Measurements from ENCODE around the gene GNL2.
"Not testable (repeated sequence)": the region's sequence is repeated elsewhere in the genome, so short reads cannot be mapped to it uniquely, and the experiment has no call there.

The GNL2 gene

DNA sequence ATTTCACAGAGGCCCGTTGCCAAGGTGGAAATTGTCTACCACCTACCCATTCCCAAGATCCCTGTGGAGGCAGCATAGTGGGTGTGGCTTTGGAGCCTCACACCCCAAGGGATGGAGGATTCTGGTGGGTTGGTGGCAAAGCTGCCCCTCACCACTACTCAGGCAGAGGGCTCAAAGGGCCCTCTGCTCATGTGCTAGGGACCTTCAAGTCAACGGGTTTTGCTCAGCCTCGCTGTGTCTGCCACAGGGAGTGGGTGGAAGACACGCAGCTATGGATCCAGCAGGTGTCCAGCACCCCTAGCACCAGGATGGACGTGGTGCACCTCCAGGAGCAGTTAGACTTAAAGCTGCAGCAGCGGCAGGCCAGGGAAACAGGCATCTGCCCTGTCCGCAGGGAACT, 36.7 kb downstream of the GNL2 start:
- DNase-seq, result no peak

DNA sequence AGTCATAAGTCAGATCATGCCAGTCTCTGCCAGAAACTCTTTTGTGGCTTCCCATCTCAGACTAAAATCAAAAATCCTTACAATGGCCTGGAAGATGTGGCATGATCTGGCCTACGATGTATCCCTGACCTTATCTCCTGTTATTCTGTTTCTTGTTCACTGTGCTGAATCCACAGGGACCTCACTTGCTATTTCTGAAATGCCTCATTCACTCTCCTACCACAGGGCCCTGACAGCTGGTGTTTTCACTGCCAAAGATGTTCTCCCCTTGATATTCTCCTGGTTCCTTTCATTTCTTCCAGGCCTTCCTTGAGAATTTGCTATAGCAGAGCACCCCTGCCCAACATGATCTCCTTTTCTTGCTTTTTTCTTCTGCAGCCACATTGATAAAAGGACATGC, 37.3 kb downstream of the GNL2 start:
- DNase-seq, result no peak

DNA sequence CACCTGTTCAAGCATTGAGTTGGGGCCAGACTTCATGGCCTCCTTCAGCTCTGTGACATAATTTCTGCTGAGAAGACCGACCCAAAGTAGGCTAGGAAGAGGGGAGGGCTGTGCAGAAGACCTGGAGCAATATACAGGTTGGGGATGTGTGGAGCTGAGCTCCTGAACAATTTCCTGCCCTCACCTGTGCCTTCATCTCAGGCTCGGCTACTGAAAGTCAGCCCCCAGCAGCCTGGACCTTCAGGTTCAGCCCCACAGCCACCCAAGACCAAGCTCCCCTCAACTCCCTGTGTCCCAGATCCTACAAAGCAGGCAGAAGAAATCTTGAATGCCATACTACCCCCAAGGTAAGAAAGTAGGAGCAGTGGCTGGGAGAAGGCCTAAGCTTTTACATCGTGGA, 38.3 kb downstream of the GNL2 start:
- DNase-seq, result no peak

DNA sequence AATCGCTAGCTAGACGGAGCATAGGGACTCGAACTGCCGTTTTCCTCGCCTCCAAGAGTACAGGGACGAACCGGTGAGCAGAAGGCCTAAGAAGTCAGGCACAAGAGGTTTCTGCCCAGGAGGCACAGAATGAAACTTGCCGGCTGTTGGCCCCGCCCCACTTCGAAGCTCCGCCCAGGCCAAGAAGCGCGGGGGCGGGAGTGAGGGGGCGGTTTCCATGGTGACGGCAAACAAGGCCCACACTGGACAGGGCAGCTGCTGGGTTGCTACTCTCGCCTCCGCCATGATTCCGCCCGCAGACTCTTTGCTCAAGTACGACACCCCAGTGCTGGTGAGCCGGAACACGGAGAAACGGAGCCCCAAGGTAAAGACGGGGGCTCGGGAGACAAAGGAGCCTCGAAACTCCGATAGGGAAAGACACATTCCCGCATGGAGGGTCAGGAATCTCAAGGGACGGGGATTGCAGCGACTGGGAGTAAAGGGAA, 39.0 kb downstream of the GNL2 start, which contains the start of gene DNALI1:
Gene DNALI1, plus strand, starts transcription at position 229 of the 485 bp plus-strand sequence. Its CDS starts 55 bp downstream, at position 284.
- DNase-seq, result peak; percentile 52 to 80

DNA sequence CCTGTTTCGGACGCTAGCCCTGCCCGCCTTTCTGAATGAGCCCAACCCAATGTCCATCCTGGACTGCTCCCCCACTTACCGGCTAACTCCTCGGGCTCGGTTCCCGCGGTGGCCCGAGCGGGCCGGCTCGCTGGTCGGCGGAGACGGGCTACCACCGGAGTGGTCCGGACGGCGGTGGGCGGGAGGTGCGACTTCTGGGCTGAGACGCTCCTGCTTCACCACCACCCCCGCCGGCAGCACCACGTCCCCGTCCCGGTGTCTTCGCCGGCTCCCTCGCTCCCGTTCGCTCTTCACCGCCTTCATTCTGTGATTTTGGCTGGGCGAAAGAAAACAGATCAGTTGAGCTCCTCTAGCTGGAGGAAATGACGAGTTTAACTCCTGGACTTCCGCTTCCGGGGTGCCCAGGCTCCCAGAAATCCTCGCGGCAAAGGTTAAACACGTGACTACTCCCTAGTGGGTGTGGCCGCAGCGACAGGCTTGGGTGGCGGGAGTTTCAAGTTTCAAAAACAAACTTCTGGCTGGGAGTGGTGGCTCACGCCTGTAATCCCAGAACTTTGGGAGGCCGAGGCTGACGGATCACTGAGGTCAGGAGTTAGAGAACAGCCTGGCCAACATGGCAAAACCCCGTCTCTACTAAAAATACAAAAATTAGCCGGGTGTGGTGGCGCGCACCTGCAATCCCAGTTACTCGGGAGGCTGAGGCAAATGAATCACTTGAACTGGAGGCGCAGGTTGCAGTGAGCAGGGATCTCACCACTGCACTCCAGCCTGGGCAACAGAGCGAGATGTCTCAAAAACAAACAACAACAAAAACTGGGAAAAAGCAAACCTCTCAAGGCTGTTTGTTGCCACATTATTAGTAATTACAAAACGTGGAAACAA, 41.6 kb downstream of the GNL2 start, which contains the start of gene SNIP1:
Gene SNIP1, minus strand, starts transcription at position 367 of the 882 bp plus-strand sequence. Its CDS starts 64 bp downstream, at position 303.
- peak; percentile 89 to 94 for DNase-seq

DNA sequence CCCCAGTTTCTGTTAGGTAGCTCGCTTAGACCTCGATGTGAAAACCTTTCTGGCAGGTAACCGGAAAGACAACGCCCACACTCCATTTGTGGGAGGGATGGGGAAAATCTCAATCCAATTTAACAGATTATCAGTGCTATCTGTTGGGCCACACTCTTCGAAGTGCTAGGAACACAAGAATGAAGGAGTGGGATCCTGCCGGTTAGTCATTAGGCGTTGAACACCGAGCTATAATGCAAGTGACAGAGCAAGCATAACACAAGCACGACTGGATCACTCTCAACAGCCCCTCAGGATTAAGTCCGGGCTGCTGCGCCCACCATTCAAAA, 42.2 kb downstream of the GNL2 start:
- no peak for DNase-seq

DNA sequence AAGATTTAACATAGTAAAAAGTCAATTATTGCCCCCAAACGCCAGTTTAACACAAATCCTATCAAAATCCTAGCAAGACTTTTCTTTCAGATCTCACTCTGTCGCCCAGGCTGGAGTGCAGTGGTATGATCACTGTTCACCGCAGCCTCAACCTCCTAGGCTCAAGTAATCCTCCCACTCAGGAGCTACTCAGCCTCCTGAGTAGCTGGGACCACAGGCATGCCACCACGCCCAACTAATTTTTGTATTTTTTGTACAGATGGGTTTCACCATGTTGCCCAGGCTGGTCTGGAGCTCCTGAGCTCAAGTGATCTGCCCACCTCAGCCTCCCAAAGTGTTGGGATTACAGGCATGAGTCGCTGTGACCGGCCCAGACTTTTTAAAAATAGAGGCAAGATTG, 46.4 kb downstream of the GNL2 start:
- DNase-seq, result no peak

DNA sequence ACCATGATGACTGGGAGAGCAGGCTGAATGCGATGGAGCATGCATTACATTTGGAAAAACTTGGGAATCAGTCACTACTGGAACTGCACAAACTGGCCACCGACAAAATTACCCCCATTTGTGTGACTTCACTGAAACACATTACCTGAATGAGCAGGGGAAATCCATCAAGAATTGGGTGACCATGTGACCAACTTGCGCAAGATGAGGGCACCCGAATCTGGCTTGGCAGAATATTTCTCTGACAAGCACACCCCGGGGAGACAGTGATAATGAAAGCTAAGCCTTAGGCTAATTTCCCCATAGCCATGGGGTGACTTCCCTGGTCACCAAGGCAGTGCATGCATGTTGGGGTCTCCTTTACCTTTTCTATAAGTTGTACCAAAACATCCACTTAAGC, 50.7 kb downstream of the GNL2 start:
- no peak for DNase-seq

DNA sequence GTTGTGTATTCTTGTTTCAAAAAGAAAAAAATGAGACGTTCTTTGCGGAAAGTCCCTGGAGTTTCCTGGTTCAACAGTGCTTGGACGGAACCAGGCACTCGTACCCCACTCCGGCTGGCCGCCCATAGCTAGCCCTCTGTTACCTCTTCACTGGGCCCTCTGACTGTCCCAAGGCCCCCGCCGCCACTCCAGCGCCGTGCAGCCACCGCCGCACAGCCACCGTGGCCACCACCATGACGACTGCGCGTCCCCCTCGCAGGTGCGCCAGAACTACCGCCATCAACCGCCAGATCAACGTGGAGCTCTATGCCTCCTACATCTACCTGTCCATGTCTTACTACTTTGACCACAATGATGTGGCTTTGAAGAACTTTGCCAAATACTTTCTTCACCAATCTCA, 51.2 kb downstream of the GNL2 start:
- DNase-seq, result no peak

DNA sequence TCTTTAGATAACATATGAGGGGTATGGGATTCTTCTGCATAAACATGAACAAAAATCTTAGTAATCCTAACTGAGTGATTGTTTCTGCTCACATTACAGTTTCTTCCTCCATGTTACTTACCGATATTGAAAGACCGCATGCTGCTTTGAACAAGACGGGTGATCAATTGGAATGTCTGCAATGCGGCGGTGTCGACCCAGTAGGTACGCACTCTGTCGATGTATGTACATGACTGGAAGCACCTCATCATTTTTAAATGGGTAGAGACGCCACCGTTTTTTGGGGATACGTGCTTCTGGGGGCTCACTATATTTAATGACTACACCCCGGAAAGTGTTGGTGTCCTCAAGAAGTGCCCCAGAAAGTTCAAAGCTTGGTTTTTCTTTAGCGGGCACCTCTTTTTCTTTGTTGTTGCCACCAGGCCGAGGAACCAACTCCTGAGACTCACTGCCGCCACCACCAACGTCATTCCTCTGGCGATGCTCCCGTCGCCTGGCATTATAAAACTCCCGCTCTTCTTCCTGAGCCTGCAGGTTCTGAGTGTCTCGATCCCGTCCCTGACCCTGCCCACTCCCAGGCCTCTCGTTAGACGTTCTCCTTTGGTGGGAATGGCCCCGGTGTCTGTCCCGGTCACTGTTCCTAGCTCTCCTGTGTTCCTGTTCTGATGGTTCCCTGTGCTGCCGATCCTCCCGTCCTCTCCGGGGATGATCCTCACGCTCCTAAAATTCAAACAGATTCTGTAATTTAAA, 55.5 kb downstream of the GNL2 start:
- no peak for DNase-seq

DNA sequence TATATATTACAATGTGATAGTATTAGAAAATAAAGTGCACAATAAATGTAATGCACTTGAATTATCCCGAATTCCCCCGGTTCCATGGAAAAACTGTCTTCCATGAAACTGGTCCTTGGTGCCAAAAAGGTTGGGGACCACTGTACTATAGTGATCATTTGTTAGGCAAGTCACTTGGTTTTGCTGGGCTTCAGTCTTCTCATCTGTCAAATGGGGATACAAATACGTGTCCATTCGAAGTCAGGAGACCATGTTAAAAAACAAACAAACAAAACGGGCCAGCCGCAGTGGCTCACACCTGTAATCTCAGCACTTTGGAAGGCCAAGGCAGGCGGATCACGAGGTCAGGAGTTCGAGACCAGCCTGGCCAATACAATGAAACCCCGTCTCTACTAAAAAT, 56.6 kb downstream of the GNL2 start:
- DNase-seq, result not testable (repeated sequence)

DNA sequence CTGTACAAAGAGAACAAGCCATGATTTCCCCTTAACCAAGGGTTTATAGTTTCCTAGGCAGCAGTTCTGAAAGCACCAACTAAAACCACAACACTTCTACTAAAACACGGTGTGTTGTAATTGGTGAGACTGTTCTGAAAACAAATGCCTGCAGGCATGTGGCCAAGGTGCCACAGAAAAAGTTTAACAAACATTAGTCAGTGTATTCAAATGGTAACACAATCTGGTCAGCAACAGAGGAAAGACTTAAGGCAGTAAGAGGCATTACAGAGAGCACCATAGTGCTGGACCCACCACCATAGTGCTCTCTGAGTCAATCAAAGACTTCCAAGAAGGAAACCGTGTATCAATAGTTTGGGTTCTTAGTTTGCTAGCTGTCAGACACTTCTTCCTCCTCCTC, 58.4 kb downstream of the GNL2 start:
- no peak for DNase-seq

DNA sequence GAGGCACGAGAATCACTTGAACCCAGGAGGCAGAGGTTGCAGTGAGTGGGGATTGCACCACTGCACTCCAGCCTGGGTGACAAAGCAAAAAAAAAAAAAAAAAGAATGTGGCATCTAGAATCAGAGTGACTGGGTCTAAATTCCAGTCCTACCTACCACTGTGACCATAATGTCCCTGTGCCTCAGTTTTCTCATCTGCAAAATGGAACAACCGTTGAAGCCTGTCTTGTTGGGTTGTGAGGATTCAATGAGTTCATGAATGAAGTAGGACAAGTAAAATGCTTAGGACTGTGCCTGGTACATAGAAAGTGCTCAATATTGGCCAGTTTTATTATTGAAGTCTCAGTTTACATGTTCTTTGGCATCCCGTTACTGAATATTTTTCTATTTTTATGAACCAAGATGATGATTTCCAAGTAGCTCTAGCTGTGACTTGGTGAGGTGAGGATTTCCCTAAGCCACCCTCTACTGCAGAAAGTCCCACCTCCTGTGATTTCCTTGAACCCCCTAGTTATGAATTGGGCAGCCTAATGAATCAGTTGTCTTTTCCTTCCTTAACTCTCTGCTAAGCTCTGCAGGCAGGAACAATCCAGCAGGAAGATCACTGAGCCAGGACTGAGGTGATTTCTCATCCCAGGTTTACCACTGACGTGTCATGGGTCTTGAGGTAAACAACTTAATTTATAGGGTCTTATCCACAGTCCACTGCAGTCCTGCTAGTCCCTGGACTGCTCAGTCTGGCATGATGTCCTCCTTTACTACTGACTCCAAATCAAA, 62.2 kb downstream of the GNL2 start:
- no peak for DNase-seq

DNA sequence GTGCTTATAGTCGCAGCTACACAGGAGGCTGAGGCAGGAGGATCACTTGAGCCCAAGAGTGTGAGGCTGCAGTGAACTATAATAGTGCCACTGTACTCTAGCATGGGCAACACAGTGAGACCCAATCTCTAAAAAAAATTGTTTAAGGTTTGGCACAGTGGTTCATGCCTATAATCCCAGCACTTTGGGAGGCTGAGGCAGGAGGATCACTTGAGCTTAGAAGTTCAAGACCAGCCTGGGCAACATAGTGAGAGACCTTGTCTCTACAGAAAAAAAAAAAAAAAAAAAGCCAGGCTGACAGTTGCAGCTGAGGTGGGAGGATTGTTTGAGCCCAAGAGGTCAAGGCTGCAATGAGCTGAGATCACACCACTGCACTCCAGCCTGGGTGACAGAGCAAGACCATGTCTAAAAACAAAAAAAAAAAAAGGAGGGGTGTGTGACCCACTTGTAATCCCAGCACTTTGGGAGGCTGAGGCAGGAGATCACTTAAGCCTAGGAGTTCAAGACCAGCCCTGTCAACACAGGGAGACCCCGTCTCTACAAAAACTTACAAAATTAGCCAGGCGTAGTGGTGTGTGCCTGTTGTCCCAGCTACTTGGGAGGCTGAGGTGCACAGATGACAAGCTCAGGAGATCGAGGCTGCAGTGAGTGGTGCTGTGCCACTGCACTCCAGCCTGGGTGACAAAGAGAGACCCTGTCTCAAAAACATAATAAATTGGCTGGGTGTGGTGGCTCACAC, 63.1 kb downstream of the GNL2 start:
- DNase-seq, result not testable (repeated sequence)

DNA sequence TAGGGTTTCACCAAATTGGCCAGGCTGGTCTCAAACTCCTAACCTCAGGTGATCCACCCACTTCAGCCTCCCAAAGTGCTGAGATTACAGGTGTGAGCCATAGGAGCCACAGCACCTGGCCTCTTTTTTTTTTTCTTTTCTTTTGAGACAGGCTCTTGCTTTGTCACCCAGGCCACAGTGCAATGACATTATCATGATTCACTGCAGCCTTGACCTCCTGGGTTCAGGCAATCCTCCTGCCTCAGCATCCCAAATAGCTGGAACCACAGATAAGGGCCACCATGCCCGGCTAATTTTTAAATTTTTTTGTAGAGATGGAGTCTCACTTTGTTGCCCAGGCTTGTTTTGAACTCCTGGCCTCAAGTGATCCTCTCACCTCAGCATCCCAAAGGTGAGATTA, 65.8 kb downstream of the GNL2 start:
- DNase-seq, result not testable (repeated sequence)

DNA sequence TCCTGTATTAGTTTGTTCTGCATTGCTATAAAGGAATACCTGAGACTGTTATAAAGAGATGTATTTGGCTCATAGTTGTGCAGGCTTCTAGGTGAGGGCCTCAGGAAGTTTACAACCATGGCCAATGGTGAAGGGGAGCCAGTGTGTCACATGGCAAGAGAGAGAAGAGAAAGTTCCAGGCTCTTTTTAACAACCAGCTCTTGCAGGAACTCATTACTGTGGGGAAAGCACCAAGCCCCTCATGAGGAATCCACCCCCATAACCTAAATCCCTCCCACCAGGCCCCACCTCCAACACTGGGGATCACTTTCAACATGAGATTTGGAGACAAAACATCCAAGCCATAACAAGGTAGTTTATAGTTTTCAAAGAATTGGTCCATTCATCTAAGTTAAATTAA, 76.1 kb downstream of the GNL2 start:
- DNase-seq, result no peak

DNA sequence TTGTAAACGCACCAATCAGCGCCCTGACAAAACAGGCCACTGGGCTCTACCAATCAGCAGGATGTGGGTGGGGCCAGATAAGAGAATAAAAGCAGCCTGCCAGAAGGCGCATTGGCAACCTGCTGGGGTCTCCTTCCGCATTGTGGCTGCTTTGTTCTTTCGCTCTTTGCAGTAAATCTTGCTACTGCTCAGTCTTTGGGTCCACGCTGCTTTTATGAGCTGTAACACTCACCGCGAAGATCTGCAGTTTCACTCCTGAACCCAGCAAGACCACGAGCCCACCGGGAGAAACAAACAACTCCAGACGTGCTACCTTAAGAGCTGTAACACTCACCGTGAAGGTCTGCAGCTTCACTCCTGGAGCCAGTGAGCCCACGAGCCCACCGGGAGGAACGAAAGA, 76.8 kb downstream of the GNL2 start:
- not testable (repeated sequence) for DNase-seq

DNA sequence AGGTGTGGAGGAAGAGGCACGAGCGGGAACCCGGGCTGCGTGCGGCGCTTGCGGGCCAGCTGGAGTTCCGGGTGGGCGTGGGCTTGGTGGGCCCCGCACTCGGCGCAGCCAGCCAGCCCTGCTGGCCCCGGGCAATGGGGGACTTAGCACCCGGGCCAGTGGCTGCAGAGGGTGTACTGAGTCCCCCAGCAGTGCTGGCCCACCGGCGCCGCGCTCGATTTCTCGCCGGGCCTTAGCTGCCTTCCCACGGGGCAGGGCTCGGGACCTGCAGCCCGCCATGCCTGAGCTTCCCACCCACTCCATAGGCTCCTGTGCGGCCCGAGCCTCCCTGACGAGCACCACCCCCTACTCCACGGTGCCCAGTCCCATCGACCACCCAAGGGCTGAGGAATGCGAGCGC, 77.5 kb downstream of the GNL2 start:
- DNase-seq, result not testable (repeated sequence)

DNA sequence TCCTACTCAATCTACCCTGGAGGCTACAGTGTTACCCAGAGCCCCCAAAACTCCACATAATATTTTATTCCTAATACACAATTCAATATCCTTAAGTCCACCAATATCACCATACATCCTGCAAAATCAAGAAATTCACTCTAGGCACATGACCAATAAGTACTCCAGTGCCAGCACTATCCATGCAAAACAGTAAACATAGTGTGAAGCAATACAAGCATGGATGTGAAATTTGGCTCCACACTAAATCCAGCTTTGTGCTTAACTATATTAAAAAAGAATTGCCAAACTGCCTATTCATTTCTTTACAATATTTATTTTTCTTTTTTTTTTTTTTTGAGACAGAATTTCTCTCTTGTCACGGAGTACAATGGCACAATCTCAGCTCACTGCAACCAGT, 78.2 kb downstream of the GNL2 start:
- DNase-seq, result no peak

Data from hippocampal formation (tissue), 2 donors.